Measurements from ENCODE around the gene EEF1G. TPM values are rescaled to one million over a fixed set of nuclear protein-coding genes. Genes with fewer than 3 reads are reported as not detected.
A peak's percentile ranks its signal among the peaks of the same experiment; 100 is the strongest.
"Not testable (repeated sequence)": the region's sequence is repeated elsewhere in the genome, so short reads cannot be mapped to it uniquely, and the experiment has no call there.

EEF1G gene
- total and polyA plus RNA-seq, 4 donors = 787 to 1,857 (median 1,119) TPM

- intact Hi-C loops (cut with DNase I) = no loop called here
Measured at GRCh38 chr11:62567018-62567633, 6.6 kb downstream of the EEF1G start.

GRCh38 chr11:62566247-62566646, 7.4 kb downstream of the EEF1G start:
- Histone ChIP-seq H3K9me3 (ENCODE audit: control insufficient read depth, low read length) (no peaks in the 10 kb centered on the region), H3K4me1 (ENCODE audit: control insufficient read depth in 1 of 2, insufficient read depth in 2 of 2, low read length in 2 of 2) (no peaks in the 10 kb centered on the region), H3K36me3 (ENCODE audit: control insufficient read depth in 1 of 2, insufficient read depth in 2 of 2, low read length in 1 of 2) (peaks cover 6 to 8% of the 10 kb centered on the region in 2 donors), H3K4me3 (ENCODE audit: low read length in 2 of 2) (no peak overlapping the region), H3K27ac (ENCODE audit: low read depth in 1 of 2, low read length in 2 of 2) (no peak overlapping the region), H3K27me3 (ENCODE audit: control insufficient read depth in 1 of 2, insufficient read depth in 2 of 2, low read length in 1 of 2) (no peaks in the 10 kb centered on the region)
- intact Hi-C loops (cut with DNase I) = no loop called here
- DNase-seq (no peak), ATAC-seq (ENCODE audit: low FRiP score) (no peak)
- 89 to 91% methylated on average over 8 of the region's 8 CpGs for WGBS, 2 donors

More at GRCh38 chr11:62567018-62567633, 6.6 kb downstream of the EEF1G start:
- ATAC-seq (ENCODE audit: low FRiP score) (no peak), DNase-seq (no peak)
- Histone ChIP-seq H3K4me1 (ENCODE audit: control insufficient read depth in 1 of 2, insufficient read depth in 2 of 2, low read length in 2 of 2) (no peaks in the 10 kb centered on the region), H3K9me3 (ENCODE audit: control insufficient read depth, low read length) (no peaks in the 10 kb centered on the region), H3K27me3 (ENCODE audit: control insufficient read depth in 1 of 2, insufficient read depth in 2 of 2, low read length in 1 of 2) (no peaks in the 10 kb centered on the region), H3K36me3 (ENCODE audit: control insufficient read depth in 1 of 2, insufficient read depth in 2 of 2, low read length in 1 of 2) (peaks cover 8% of the 10 kb centered on the region in 2 donors), H3K4me3 (ENCODE audit: low read length in 2 of 2) (no peak overlapping the region), H3K27ac (ENCODE audit: low read depth in 1 of 2, low read length in 2 of 2) (no peak overlapping the region)
- 75 to 84% methylated on average over 8 of the region's 8 CpGs for WGBS, 2 donors

GRCh38 chr11:62565100-62565802, 8.4 kb downstream of the EEF1G start:
- Histone ChIP-seq H3K27ac (ENCODE audit: low read depth in 1 of 2, low read length in 2 of 2) (no peak overlapping the region), H3K27me3 (ENCODE audit: control insufficient read depth in 1 of 2, insufficient read depth in 2 of 2, low read length in 1 of 2) (no peaks in the 10 kb centered on the region), H3K9me3 (ENCODE audit: control insufficient read depth, low read length) (no peaks in the 10 kb centered on the region), H3K4me3 (ENCODE audit: low read length in 2 of 2) (no peak overlapping the region), H3K36me3 (ENCODE audit: control insufficient read depth in 1 of 2, insufficient read depth in 2 of 2, low read length in 1 of 2) (peaks cover 3 to 8% of the 10 kb centered on the region in 2 donors), H3K4me1 (ENCODE audit: control insufficient read depth in 1 of 2, insufficient read depth in 2 of 2, low read length in 2 of 2) (peaks cover 0 to 2% of the 10 kb centered on the region in 2 donors)
- intact Hi-C loops (cut with DNase I) = no loop called here
- 64 to 65% methylated on average over 5 of the region's 5 CpGs for WGBS, 2 donors
- DNase-seq (no peak), ATAC-seq (ENCODE audit: low FRiP score) (no peak)

- WGBS, 2 donors = 70 to 76% methylated on average over 3 of the region's 3 CpGs
- not testable (repeated sequence) for H3K9me3 ChIP-seq (ENCODE audit: control insufficient read depth, low read length); H3K4me3 ChIP-seq (ENCODE audit: low read length in 2 of 2); H3K27ac ChIP-seq (ENCODE audit: low read depth in 1 of 2, low read length in 2 of 2); DNase-seq; H3K27me3 ChIP-seq (ENCODE audit: control insufficient read depth in 1 of 2, insufficient read depth in 2 of 2, low read length in 1 of 2); ATAC-seq (ENCODE audit: low FRiP score); H3K4me1 ChIP-seq (ENCODE audit: control insufficient read depth in 1 of 2, insufficient read depth in 2 of 2, low read length in 2 of 2); H3K36me3 ChIP-seq (ENCODE audit: control insufficient read depth in 1 of 2, insufficient read depth in 2 of 2, low read length in 1 of 2)
- intact Hi-C loops (cut with DNase I) = loop anchor here in 1 of 2 donors (2.0 kb wide), 1 partner anchor 17 kb away; no protein-coding TSS in a partner anchor
Measured at GRCh38 chr11:62561677-62562230, 11.9 kb downstream of the EEF1G start.

GRCh38 chr11:62560566-62561103, 13.1 kb downstream of the EEF1G start:
- ATAC-seq (ENCODE audit: low FRiP score) (peak; percentile 91), DNase-seq (peak; percentile 94 to 95)
- Histone ChIP-seq H3K27me3 (ENCODE audit: control insufficient read depth in 1 of 2, insufficient read depth in 2 of 2, low read length in 1 of 2) (no peaks in the 10 kb centered on the region), H3K4me1 (ENCODE audit: control insufficient read depth in 1 of 2, insufficient read depth in 2 of 2, low read length in 2 of 2) (peaks cover 2 to 3% of the 10 kb centered on the region in 2 donors), H3K9me3 (ENCODE audit: control insufficient read depth, low read length) (no peaks in the 10 kb centered on the region), H3K36me3 (ENCODE audit: control insufficient read depth in 1 of 2, insufficient read depth in 2 of 2, low read length in 1 of 2) (peaks cover under 1 to 4% of the 10 kb centered on the region in 2 donors), H3K4me3 (ENCODE audit: low read length in 2 of 2) (no peak overlapping the region), H3K27ac (ENCODE audit: low read depth in 1 of 2, low read length in 2 of 2) (peak overlapping the region; percentile 52 to 81)
- intact Hi-C loops (cut with DNase I) = loop anchor here in 1 of 2 donors (1.0 to 2.0 kb wide), 2 partner anchors 16 to 136 kb away; no protein-coding TSS in a partner anchor
- WGBS, 2 donors = 5% methylated on average over 2 of the region's 2 CpGs

- not testable (repeated sequence) for H3K27me3 ChIP-seq (ENCODE audit: control insufficient read depth in 1 of 2, insufficient read depth in 2 of 2, low read length in 1 of 2); ATAC-seq (ENCODE audit: low FRiP score); DNase-seq; H3K36me3 ChIP-seq (ENCODE audit: control insufficient read depth in 1 of 2, insufficient read depth in 2 of 2, low read length in 1 of 2); H3K4me1 ChIP-seq (ENCODE audit: control insufficient read depth in 1 of 2, insufficient read depth in 2 of 2, low read length in 2 of 2); H3K9me3 ChIP-seq (ENCODE audit: control insufficient read depth, low read length); H3K4me3 ChIP-seq (ENCODE audit: low read length in 2 of 2)
- H3K27ac ChIP-seq (ENCODE audit: low read depth in 1 of 2, low read length in 2 of 2) = peak overlapping the region; percentile 22 to 81
- intact Hi-C loops (cut with DNase I) = loop anchor here in 1 of 2 donors (1.0 to 5.0 kb wide), 3 partner anchors 15 to 157 kb away; no protein-coding TSS in a partner anchor
- 66 to 78% methylated on average over 5 of the region's 5 CpGs for WGBS, 2 donors
Measured at GRCh38 chr11:62559626-62560025, 14.1 kb downstream of the EEF1G start.

GRCh38 chr11:62559204-62559603, 14.5 kb downstream of the EEF1G start:
- intact Hi-C loops (cut with DNase I) = loop anchor here in 1 of 2 donors (5.0 kb wide), 1 partner anchor 157 kb away; no protein-coding TSS in a partner anchor
- Histone ChIP-seq H3K27me3 (ENCODE audit: control insufficient read depth in 1 of 2, insufficient read depth in 2 of 2, low read length in 1 of 2) (no peaks in the 10 kb centered on the region), H3K4me3 (ENCODE audit: low read length in 2 of 2) (no peak overlapping the region), H3K4me1 (ENCODE audit: control insufficient read depth in 1 of 2, insufficient read depth in 2 of 2, low read length in 2 of 2) (peaks cover 2 to 5% of the 10 kb centered on the region in 2 donors), H3K36me3 (ENCODE audit: control insufficient read depth in 1 of 2, insufficient read depth in 2 of 2, low read length in 1 of 2) (peaks cover 0 to 4% of the 10 kb centered on the region in 2 donors), H3K9me3 (ENCODE audit: control insufficient read depth, low read length) (no peaks in the 10 kb centered on the region), H3K27ac (ENCODE audit: low read depth in 1 of 2, low read length in 2 of 2) (no peak overlapping the region)
- ATAC-seq (ENCODE audit: low FRiP score) (no peak), DNase-seq (no peak)
- 79 to 82% methylated on average over 8 of the region's 8 CpGs for WGBS, 2 donors

- DNase-seq (no peak), ATAC-seq (ENCODE audit: low FRiP score) (no peak)
- Histone ChIP-seq H3K36me3 (ENCODE audit: control insufficient read depth in 1 of 2, insufficient read depth in 2 of 2, low read length in 1 of 2) (peaks cover 0 to 4% of the 10 kb centered on the region in 2 donors), H3K4me3 (ENCODE audit: low read length in 2 of 2) (no peak overlapping the region), H3K4me1 (ENCODE audit: control insufficient read depth in 1 of 2, insufficient read depth in 2 of 2, low read length in 2 of 2) (peaks cover 2 to 5% of the 10 kb centered on the region in 2 donors), H3K27ac (ENCODE audit: low read depth in 1 of 2, low read length in 2 of 2) (peak overlapping the region in 1 of 2 donors; percentile 62), H3K9me3 (ENCODE audit: control insufficient read depth, low read length) (no peaks in the 10 kb centered on the region), H3K27me3 (ENCODE audit: control insufficient read depth in 1 of 2, insufficient read depth in 2 of 2, low read length in 1 of 2) (no peaks in the 10 kb centered on the region)
- intact Hi-C loops (cut with DNase I) = loop anchor here in 1 of 2 donors (5.0 kb wide), 1 partner anchor 156 kb away; no protein-coding TSS in a partner anchor
- 75 to 79% methylated on average over 9 of the region's 9 CpGs for WGBS, 2 donors
Measured at GRCh38 chr11:62558669-62559068, 15.0 kb downstream of the EEF1G start.

All from aorta (tissue), 5 donors.